Measurements from ENCODE around the gene FGF18. TPM values are rescaled to one million over a fixed set of nuclear protein-coding genes. Genes with fewer than 3 reads are reported as not detected.
A peak's percentile ranks its signal among the peaks of the same experiment; 100 is the strongest.

The FGF18 gene
- total and polyA plus RNA-seq, 2 experiments from 2014 or later: 0.56 to 0.86 TPM

- no peak for TF ChIP-seq CTCF (conservative IDR thresholded peaks at IDR 0.05; ENCODE audit: low read depth in 2 of 2)
- TF ChIP-seq NANOG (IDR thresholded peaks at IDR 0.05; ENCODE audit: borderline replicate concordance): no peak
- no peak for TF ChIP-seq CREB1 (CRISPR knock-in tag; IDR thresholded peaks at IDR 0.05; ENCODE audit: low read depth)
- no peak for TF ChIP-seq EZH2phosphoT487 (IDR thresholded peaks at IDR 0.05; ENCODE audit: unreplicated experiment)
- TF ChIP-seq ZNF331 (CRISPR knock-in tag; IDR thresholded peaks at IDR 0.05; ENCODE audit: low read depth): no peak
- TF ChIP-seq, protein P1, sequence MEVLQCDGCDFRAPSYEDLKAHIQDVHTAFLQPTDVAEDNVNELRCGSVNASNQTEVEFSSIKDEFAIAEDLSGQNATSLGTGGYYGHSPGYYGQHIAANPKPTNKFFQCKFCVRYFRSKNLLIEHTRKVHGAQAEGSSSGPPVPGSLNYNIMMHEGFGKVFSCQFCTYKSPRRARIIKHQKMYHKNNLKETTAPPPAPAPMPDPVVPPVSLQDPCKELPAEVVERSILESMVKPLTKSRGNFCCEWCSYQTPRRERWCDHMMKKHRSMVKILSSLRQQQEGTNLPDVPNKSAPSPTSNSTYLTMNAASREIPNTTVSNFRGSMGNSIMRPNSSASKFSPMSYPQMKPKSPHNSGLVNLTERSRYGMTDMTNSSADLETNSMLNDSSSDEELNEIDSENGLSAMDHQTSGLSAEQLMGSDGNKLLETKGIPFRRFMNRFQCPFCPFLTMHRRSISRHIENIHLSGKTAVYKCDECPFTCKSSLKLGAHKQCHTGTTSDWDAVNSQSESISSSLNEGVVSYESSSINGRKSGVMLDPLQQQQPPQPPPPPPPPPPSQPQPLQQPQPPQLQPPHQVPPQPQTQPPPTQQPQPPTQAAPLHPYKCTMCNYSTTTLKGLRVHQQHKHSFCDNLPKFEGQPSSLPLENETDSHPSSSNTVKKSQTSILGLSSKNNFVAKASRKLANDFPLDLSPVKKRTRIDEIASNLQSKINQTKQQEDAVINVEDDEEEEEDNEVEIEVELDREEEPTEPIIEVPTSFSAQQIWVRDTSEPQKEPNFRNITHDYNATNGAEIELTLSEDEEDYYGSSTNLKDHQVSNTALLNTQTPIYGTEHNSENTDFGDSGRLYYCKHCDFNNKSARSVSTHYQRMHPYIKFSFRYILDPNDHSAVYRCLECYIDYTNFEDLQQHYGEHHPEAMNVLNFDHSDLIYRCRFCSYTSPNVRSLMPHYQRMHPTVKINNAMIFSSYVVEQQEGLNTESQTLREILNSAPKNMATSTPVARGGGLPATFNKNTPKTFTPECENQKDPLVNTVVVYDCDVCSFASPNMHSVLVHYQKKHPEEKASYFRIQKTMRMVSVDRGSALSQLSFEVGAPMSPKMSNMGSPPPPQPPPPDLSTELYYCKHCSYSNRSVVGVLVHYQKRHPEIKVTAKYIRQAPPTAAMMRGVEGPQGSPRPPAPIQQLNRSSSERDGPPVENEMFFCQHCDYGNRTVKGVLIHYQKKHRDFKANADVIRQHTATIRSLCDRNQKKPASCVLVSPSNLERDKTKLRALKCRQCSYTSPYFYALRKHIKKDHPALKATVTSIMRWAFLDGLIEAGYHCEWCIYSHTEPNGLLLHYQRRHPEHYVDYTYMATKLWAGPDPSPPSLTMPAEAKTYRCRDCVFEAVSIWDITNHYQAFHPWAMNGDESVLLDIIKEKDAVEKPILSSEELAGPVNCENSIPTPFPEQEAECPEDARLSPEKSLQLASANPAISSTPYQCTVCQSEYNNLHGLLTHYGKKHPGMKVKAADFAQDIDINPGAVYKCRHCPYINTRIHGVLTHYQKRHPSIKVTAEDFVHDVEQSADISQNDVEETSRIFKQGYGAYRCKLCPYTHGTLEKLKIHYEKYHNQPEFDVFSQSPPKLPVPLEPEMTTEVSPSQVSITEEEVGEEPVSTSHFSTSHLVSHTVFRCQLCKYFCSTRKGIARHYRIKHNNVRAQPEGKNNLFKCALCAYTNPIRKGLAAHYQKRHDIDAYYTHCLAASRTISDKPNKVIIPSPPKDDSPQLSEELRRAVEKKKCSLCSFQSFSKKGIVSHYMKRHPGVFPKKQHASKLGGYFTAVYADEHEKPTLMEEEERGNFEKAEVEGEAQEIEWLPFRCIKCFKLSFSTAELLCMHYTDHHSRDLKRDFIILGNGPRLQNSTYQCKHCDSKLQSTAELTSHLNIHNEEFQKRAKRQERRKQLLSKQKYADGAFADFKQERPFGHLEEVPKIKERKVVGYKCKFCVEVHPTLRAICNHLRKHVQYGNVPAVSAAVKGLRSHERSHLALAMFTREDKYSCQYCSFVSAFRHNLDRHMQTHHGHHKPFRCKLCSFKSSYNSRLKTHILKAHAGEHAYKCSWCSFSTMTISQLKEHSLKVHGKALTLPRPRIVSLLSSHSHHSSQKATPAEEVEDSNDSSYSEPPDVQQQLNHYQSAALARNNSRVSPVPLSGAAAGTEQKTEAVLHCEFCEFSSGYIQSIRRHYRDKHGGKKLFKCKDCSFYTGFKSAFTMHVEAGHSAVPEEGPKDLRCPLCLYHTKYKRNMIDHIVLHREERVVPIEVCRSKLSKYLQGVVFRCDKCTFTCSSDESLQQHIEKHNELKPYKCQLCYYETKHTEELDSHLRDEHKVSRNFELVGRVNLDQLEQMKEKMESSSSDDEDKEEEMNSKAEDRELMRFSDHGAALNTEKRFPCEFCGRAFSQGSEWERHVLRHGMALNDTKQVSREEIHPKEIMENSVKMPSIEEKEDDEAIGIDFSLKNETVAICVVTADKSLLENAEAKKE (CRISPR knock-in tag; IDR thresholded peaks at IDR 0.05): no peak
Observed at GRCh38 chr5:171410181-171410580, 9.3 kb upstream of the FGF18 start (continued).

DNA sequence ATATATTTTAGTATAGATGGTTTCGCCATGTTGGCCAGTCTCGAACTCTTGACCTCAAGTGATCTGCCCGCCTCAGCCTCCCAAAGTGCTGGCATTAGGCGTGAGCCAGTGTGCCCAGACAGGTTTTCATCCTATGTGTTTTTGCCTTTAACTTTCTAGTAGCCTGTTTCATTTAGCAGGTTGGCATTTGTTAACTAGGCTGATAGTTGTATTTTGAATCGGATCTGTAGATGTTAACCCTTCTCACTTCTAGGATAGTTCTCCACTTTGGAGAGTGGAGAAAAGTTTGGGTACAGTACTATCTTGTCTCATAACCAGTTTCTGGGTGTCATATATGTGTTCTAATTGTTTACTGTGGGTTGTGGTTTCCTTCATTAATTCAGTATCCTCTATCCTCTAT is 7.3 kb upstream of the FGF18 start:
- H3K4me3 Mint-ChIP-seq: no peak overlapping the region
- H3K36me3 Mint-ChIP-seq (ENCODE audit: low read depth): peaks cover 68% of the 10 kb centered on the region

More for the DNA sequence above, 7.3 kb upstream of the FGF18 start:
- H3K4me2 ChIP-seq: no peak overlapping the region
- peaks cover 47% of the 10 kb centered on the region for H3K36me3 ChIP-seq (ENCODE audit: insufficient read depth)
- peaks cover 48% of the 10 kb centered on the region for H3K79me2 ChIP-seq (replicated peaks; ENCODE audit: insufficient read depth)
- H3K9me2 ChIP-seq (ENCODE audit: insufficient read depth): no peaks in the 10 kb centered on the region
- H3K27ac ChIP-seq (ENCODE audit: low read depth): no peak overlapping the region
- ATAC-seq (no peak), DNase-seq (ENCODE audit: low spot score) (no peak)
- H4K20me1 ChIP-seq (replicated peaks; ENCODE audit: insufficient read depth): peaks cover 73% of the 10 kb centered on the region
- peaks cover 9% of the 10 kb centered on the region for H3K27me3 Mint-ChIP-seq (ENCODE audit: insufficient read depth, low read depth, poor library complexity)
- H3K27me3 ChIP-seq (ENCODE audit: insufficient read depth): no peaks in the 10 kb centered on the region
- H3K4me3 ChIP-seq: no peak overlapping the region
- H3K4me1 ChIP-seq (ENCODE audit: insufficient read depth): no peaks in the 10 kb centered on the region
- TF ChIP-seq POLR2AphosphoS5 (IDR thresholded peaks at IDR 0.05; ENCODE audit: low read depth) (peak; percentile 6; the same call in 1 of the 2 replicates), REST (IDR thresholded peaks at IDR 0.05; ENCODE audit: unreplicated experiment) (no peak)
- peaks cover 81% of the 10 kb centered on the region for H3F3A ChIP-seq (replicated peaks; ENCODE audit: low read depth)
- no peak overlapping the region for H2AFZ ChIP-seq
- H3K27ac Mint-ChIP-seq: no peak overlapping the region
- H3K9me3 Mint-ChIP-seq: no peaks in the 10 kb centered on the region
- H3K4me1 Mint-ChIP-seq: peaks cover 2% of the 10 kb centered on the region; the same call in 1 of the 3 replicates
